GM19193 (cell line): ENCODE results near the gene GABRA5.

Source experiments
- POLR2A ChIP-seq: IDR thresholded peaks from 4 replicates; pipeline ENCODE4 v1.6.1; 2011; ENCODE audit not compliant: insufficient read depth, insufficient read length; ENCODE audit errors: extremely low read depth

GABRA5 gene

DNA sequence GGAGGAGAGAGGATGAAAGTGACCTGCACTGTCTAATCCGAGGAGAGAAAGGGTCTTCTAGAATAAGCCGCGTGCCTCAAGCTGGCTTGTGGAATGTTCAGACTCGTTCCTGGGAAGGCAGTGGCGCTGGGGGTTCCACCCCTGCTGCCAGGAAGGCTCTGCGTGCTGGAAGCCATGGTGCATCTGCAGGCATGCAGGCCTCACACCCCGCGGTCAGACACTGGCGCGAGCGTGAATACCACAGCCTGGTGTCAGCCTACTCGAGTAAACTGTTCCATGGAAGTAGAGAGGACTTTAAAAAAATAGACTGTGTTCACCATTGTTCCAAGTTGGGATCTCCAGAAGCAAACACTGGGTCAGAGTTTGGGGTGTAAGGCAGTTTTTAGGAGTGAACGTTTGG, 78.2 kb downstream of the GABRA5 start:
- TF ChIP-seq POLR2A = no peak

DNA sequence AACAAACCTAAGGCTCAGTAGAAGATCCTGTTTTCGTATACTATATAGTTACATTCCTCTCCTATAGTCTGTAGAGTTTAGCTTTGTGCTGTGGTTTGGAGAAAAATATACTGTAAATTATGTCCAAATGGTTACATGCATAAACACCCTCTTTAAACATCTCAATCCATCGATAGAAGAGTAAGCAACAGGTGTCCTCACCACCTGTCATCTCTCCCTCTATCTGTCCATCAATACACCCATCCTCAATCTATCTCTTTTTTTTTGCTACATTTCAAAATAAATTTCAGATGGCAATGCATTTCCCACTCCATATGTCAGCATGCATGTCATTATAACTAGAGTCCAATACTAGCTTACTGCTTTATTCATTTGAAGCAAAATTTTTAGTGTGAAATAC, 83.1 kb downstream of the GABRA5 start:
- TF ChIP-seq POLR2A = no peak

DNA sequence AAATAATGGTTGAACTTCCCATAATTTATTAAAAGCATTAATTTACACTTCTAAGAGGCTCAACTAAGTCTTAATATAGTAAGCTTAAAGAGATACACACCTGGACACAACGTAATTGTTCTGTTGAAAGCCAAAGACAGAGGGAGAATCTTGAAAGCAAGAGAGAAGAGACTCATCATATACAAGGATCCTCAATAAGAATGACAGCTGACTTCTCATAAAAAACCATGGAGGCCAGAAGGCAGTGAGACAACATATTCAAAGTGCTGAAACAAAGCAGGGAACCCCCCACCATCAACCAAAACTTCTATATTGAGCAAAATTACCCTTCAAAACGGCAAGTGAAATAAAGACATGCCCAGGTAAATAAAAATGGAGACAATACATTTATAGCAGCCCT, 87.5 kb downstream of the GABRA5 start:
- no peak for TF ChIP-seq POLR2A

DNA sequence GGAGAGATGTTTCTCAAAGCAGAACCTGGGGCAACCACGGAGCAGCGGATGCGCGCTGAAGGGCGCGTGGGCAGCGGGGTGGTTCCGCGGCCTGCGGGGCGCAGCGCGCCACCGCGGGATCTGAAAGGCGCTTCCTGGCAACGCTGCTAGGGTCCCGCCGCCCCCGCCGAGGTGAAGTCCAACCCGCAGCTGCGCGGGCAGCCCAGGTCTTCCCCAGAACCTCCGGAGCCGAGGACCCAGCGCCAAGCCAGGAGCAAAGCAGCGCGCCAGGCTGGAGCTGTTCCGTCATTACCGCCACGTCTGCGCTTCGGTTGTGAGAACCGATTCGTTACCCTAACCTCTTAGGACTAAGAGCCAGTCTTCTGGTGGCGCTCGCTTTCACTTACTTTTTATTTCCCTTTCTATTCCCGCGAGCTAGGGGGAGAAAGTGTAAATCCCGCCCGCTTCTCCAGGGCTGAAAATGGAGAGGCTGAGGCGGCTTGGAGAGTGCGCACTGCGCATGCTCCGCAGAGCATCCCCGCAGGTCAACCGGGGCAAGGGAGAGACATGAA, 100.9 kb downstream of the GABRA5 start:
- no peak for TF ChIP-seq POLR2A

DNA sequence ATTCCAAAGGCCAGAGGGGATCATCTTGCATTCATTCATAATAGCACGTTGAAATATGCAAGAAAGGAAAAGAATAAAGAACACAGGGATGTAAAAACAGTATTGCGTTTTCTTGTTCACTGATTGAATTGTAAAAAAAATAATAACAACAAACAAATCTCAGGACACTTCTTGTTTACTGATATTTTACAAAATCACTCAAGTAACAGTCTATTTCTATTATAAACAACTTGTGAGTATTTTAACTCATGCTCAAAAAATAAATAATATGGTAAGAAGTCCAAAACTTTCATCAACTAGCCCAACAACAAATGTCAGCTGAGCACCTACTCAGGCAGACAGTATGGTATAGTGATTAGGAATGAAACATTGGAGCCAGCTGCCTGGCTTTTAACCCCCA, 101.9 kb downstream of the GABRA5 start:
- TF ChIP-seq POLR2A = no peak

DNA sequence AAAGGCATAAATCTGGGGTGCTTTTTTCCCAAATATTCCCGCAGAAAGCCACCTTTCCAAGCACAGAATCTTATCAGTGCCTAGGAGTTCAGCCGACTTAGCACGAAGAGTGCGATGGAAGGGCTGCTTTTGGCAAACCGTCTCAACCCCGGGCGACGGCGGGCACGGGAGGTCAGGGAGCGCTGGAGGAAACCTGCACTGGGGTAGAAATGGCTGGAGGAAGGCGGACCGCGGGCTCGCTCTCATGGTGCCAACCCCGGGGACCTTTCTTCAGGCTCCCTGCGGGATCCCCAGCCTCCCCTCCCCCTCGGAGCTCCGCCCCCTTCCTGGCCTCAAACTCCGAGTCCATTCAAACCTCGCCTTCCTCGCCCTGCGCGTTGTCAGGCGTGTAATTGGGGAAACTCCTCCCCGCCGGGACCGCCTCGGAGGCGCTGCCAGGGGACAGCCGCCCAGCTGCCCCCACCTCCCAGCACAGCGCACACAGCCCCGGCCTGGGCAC, 103.9 kb downstream of the GABRA5 start, which contains the start of gene GABRG3:
Gene GABRG3, plus strand, starts transcription at position 470 of the 499 bp plus-strand sequence.
- no peak for TF ChIP-seq POLR2A

DNA sequence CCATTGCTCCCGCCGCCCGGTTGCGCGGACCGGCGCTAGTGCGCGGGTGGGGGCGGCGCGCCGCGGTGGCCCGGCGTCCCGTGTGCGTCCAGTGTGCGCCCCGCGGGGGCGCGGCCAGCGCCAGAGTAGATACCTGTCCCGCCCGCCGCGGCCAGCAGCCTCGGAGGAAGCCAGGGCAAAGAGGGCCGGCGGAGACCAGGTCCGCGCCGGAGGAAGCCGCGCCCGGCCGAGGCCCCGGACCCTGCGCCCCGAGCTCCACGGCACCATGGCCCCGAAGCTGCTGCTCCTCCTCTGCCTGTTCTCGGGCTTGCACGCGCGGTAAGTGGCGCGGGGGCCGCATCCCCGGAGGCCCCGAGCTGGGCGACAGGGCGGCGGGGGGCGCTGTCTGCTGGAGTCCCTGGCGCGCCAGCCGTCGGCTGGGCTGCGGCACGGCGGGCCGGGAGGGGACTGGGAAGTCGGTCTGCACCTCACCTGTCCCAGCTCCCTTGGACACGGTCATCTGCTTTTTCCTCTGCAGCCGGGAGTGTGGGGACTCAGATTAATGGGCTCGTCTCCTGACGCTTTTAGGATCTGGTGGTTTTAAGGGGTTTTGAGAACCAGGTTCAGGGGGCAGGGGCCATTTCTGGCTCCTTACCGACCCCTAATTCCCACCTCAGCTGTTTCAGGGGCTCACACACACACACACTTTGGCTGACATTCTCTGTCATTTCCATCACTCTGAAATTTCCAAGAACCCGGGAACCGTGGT, 104.6 kb downstream of the GABRA5 start:
- no peak for TF ChIP-seq POLR2A

DNA sequence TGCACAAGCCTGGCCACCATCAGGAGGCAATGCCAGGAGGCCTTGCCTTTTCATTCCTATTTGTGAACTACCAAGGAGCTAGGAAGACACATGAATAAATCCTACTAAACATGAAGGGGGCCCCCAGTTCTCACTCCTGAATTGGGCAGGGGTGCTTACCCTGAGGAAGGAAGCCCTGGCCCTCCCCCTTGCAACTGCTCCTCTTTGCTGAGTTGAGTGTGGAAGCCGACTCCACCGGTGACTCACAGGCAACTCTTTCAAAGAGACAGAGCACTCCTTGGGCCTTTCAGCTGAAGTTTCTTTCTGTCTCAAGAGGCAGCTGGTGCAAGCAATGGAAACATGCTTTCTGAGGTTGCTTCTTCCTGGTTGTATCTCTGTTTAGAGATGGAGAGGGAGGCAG, 105.8 kb downstream of the GABRA5 start:
- TF ChIP-seq POLR2A = no peak

DNA sequence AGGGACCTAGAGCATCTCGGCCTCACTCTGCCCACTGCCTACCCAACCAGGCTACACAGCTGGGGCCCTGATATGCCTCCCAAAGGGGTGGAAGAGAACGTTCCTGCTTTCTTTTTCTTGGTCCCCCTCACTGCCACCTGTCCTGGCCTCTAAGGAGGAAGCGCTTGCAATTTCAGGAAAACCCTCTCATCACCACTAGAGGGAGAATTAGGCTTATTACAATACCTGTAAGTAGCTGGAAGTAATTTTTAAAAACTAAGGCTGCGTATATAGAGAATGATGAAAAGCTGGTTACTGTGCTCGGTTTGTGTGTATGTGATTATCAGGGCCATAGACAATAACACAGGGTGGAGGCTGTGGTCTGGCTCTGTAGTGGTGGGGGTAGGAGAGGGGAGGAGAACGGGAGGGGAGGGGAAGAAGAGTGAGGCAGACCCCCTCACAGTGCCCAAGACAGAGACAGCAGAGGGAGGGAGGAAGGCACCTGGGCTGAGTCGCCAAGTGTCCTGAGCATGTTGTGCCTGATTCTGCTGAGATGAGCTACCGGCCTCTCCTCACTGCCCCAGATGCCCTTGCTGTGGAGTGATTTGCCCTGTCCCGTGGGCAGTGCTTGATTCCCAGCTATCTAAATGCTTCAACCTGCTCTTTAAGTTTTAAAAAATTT, 107.4 kb downstream of the GABRA5 start:
- no peak for TF ChIP-seq POLR2A

DNA sequence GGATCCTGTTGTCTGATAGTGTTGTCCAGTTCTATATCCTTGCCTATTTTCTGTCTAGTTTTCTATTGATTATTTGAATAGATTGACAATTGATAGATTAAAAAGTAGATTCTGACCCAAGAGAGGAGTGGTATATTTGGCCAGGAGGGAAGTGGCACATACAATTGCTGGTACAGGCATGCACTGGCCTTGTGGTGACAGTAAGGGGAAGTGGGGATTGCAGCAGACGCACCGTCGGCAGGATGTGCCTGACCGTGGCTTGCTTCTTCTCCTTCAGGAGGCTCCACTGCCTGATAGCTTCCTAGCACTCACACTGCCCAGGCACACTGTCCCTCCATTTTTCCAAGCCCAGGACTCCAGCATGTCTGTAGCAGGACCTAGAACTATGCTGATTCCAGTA, 114.6 kb downstream of the GABRA5 start:
- no peak for TF ChIP-seq POLR2A

DNA sequence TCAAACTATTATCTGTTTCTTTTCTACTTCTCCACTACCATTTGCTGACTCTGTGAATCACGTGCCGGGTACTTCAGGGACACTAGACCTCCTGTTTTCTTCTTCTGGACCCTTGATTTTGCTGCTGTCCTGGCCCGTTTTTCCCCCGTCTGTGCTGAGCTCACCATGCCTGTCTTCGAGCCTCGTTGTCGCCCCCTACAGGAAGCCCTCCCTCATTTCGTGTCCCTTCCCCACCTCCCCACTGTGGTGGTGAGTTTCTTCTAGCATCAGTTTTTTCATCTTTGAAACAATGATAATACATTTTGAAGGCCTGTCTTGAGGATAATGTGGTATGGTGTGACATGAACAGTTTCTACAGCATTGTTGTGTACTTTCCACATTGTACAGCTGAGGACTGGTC, 117.0 kb downstream of the GABRA5 start:
- TF ChIP-seq POLR2A = no peak

DNA sequence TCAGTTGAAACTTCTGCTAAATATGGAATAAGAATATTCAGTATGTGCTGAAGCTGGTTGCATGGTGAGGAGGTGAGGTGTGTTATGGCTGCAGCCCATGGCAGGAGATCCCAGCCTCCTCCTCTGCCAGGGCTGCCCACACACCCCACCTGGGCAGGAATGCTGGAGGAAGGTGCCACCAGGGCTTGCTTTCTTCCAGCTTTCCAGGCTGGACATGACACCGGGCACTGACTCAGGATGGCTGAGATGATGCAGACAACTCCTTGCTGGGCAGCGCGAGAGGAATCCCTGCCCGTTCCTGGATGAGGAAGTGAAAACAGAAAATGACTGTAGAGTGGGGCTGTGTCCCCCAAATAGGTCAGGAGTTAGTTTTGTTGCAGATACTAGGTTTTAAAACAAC, 118.2 kb downstream of the GABRA5 start:
- no peak for TF ChIP-seq POLR2A

DNA sequence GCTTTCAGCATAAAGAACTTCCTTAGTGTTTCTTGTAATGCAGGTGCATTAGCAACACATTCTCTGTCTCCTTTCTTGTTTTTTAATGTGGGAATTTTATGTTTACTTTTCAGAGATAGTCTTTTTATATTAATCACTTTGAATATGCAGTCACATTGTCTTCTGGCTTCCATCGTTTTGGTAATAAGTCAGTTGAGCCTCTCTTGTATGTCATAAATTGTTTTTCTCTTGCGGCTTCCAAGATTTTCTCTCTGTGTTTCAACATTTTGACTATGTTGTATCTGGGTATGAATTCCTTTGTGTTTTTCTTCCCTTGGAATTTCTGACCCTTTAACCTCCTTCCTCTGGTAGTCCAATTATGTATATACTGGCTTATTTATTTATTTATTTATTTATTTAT, 129.4 kb downstream of the GABRA5 start:
- no peak for TF ChIP-seq POLR2A
